ENCODE data around the gene ARHGAP26.

The ARHGAP26 gene

GRCh38 chr5:143196601-143197259 is 426.6 kb downstream of the ARHGAP26 start:
- TF ChIP-seq CTCF (IDR thresholded peaks at IDR 0.05; ENCODE audit: insufficient read depth, low read depth, low read length, missing control alignments) = no peak
- DNase-seq (ENCODE audit: low read depth) = no peak
- no peak overlapping the region for H3K4me3 ChIP-seq (ENCODE audit: low read depth, low read length)

GRCh38 chr5:143197260-143197656 is 427.1 kb downstream of the ARHGAP26 start:
- DNase-seq (ENCODE audit: low read depth) = no peak
- no peak for TF ChIP-seq CTCF (IDR thresholded peaks at IDR 0.05; ENCODE audit: insufficient read depth, low read depth, low read length, missing control alignments)
- no peak overlapping the region for H3K4me3 ChIP-seq (ENCODE audit: low read depth, low read length)

- TF ChIP-seq CTCF (IDR thresholded peaks at IDR 0.05; ENCODE audit: insufficient read depth, low read depth, low read length, missing control alignments) = no peak
Observed at GRCh38 chr5:143198332-143198731, 428.2 kb downstream of the ARHGAP26 start.

GRCh38 chr5:143199161-143199560 is 429.0 kb downstream of the ARHGAP26 start:
- no peak overlapping the region for H3K4me3 ChIP-seq (ENCODE audit: low read depth, low read length)
- TF ChIP-seq CTCF (IDR thresholded peaks at IDR 0.05; ENCODE audit: insufficient read depth, low read depth, low read length, missing control alignments) = no peak

More at GRCh38 chr5:143198332-143198731, 428.2 kb downstream of the ARHGAP26 start:
- H3K4me3 ChIP-seq (ENCODE audit: low read depth, low read length) = no peak overlapping the region
- DNase-seq (ENCODE audit: low read depth) = no peak

GRCh38 chr5:143199843-143200242 is 429.7 kb downstream of the ARHGAP26 start:
- no peak for TF ChIP-seq CTCF (IDR thresholded peaks at IDR 0.05; ENCODE audit: insufficient read depth, low read depth, low read length, missing control alignments)
- no peak overlapping the region for H3K4me3 ChIP-seq (ENCODE audit: low read depth, low read length)
- no peak for DNase-seq (ENCODE audit: low read depth)

More at GRCh38 chr5:143199161-143199560, 429.0 kb downstream of the ARHGAP26 start:
- DNase-seq (ENCODE audit: low read depth) = no peak

- TF ChIP-seq CTCF (IDR thresholded peaks at IDR 0.05; ENCODE audit: insufficient read depth, low read depth, low read length, missing control alignments) = no peak
- no peak overlapping the region for H3K4me3 ChIP-seq (ENCODE audit: low read depth, low read length)
- DNase-seq (ENCODE audit: low read depth) = no peak
Observed at GRCh38 chr5:143200781-143201398, 430.7 kb downstream of the ARHGAP26 start.
